HepG2 (cell line): ENCODE measurements around the gene PKMYT1. TPM values are rescaled to one million over a fixed set of nuclear protein-coding genes. Genes with fewer than 3 reads are reported as not detected.

Experiments
- ATF1 ChIP-seq: IDR thresholded peaks from 2 replicates; pipeline ENCODE4 v1.6.1; 2016; ENCODE audit warnings: mild to moderate bottlenecking, control low read depth
- HOXD1 ChIP-seq: sonication (generic); formaldehyde crosslinking; IDR thresholded peaks from 2 replicates; pipeline ENCODE4 v1.5.0; 2020; ENCODE audit warnings: missing genetic modification reagents
- IKZF5 ChIP-seq: IDR thresholded peaks from 2 replicates; pipeline ENCODE4 v1.6.1; 2018; ENCODE audit warnings: missing genetic modification reagents, mild to moderate bottlenecking, missing compliant biosample characterization
- KDM1A ChIP-seq: IDR thresholded peaks from 2 replicates; pipeline ENCODE4 v1.6.1; 2016; ENCODE audit warnings: missing compliant biosample characterization
- PHF21A ChIP-seq: sonication (generic); formaldehyde crosslinking; IDR thresholded peaks from 2 replicates; pipeline ENCODE4 v1.5.0; 2020; ENCODE audit warnings: mild to moderate bottlenecking, missing genetic modification reagents
- RFX3 ChIP-seq: IDR thresholded peaks from 2 replicates; pipeline ENCODE4 v1.6.1; 2016; ENCODE audit warnings: missing biosample characterization, missing genetic modification reagents
- STAT6 ChIP-seq: sonication (generic); formaldehyde crosslinking; IDR thresholded peaks from 2 replicates; pipeline ENCODE4 v1.4.0; 2020; ENCODE audit warnings: missing genetic modification reagents, mild to moderate bottlenecking, borderline replicate concordance
- ZBTB2 ChIP-seq: sonication (generic); formaldehyde crosslinking; IDR thresholded peaks from 2 replicates; pipeline ENCODE4 v1.8.0; 2022; ENCODE audit warnings: low read depth, missing genetic modification reagents
- ZBTB40 ChIP-seq, 2 experiments: fragments of 450-650 bp in 1 of 2; sonication (generic) in 1 of 2; formaldehyde crosslinking in 1 of 2; IDR thresholded peaks; 2 replicates each; pipeline versions ENCODE4 v1.6.1 to v1.8.0; 2016 to 2022; ENCODE audit warnings: antibody characterized with exemption in 1 of 2, mild to moderate bottlenecking in 1 of 2, missing genetic modification reagents in 1 of 2
- ZC3H4 ChIP-seq: sonication (generic); formaldehyde crosslinking; IDR thresholded peaks from 2 replicates; pipeline ENCODE4 v1.4.0; 2020; ENCODE audit warnings: missing genetic modification reagents, borderline replicate concordance
- ZNF432 ChIP-seq: sonication (generic); formaldehyde crosslinking; IDR thresholded peaks from 2 replicates; pipeline ENCODE4 v1.5.0; 2020; ENCODE audit warnings: missing genetic modification reagents, mild to moderate bottlenecking, borderline replicate concordance
- ZNF607 ChIP-seq: sonication (generic); formaldehyde crosslinking; IDR thresholded peaks from 2 replicates; pipeline ENCODE4 v1.5.1; 2020; ENCODE audit warnings: missing genetic modification reagents, mild to moderate bottlenecking, borderline replicate concordance
- ZNF644 ChIP-seq: IDR thresholded peaks from 2 replicates; pipeline ENCODE4 v1.6.1; 2016; ENCODE audit warnings: low read depth
- ZNF772 ChIP-seq: sonication (generic); formaldehyde crosslinking; IDR thresholded peaks from 2 replicates; pipeline ENCODE4 v1.5.0; 2020; ENCODE audit warnings: mild to moderate bottlenecking, missing genetic modification reagents
- polyA plus RNA-seq, 8 experiments: library from polyadenylated mRNA; depleted of rRNA in 3 of 8; stranded (reverse) in 7 of 8; unstranded in 1 of 8; fragments of >200 nt; fragmentation: Illumina TruSeq in 4 of 8; extraction: Trizol in 4 of 8; gene quantifications; 2 replicates each; pipeline versions ENCODE4 v1.2.1 to v1.2.3, GENCODE V29; 2011 to 2016; ENCODE audit warnings: low read depth in 4 of 8, missing spikeins in 1 of 8, mixed read lengths in 1 of 8; ENCODE audit not compliant: insufficient read depth in 1 of 8
- total RNA-seq, 5 experiments: library from RNA; depleted of rRNA; stranded (reverse); fragments of >200 nt; fragmentation: Illumina TruSeq; extraction: Trizol; gene quantifications; 2 replicates each; pipeline ENCODE4 v1.2.3, GENCODE V29; 2016; ENCODE audit warnings: low read depth in 1 of 5

Gene PKMYT1
- total and polyA plus RNA-seq, 2 of the 13 experiments (the other 11 are each of a cell fraction or from before 2014, with no cell fraction given): 7.0 to 27.8 TPM

- TF ChIP-seq IKZF5 (CRISPR knock-in tag): peak; percentile 77; the same call in 1 of the 2 replicates
- TF ChIP-seq ZNF607 (CRISPR knock-in tag): peak; percentile 89; the same call in 1 of the 2 replicates
- no peak for TF ChIP-seq ZNF644 (CRISPR knock-in tag)
- TF ChIP-seq ZBTB40 (IDR thresholded peaks at IDR 0.05): no peak
- TF ChIP-seq ZBTB40 (CRISPR knock-in tag; IDR thresholded peaks at IDR 0.05): peak; percentile 81
- 0 out of 2 replicates have a peak, but pooled peaks have one; percentile 34 for TF ChIP-seq HOXD1 (CRISPR knock-in tag)
- TF ChIP-seq KDM1A: no peak
- peak; percentile 44; the same call in 1 of the 2 replicates for TF ChIP-seq ZC3H4
- no peak for TF ChIP-seq STAT6 (CRISPR knock-in tag)
- TF ChIP-seq ZNF432 (CRISPR knock-in tag): no peak
- TF ChIP-seq ZBTB2 (CRISPR knock-in tag): peak; percentile 71; the same call in 1 of the 2 replicates
- no peak for TF ChIP-seq PHF21A (CRISPR knock-in tag)
- peak; percentile 82 for TF ChIP-seq ATF1 (CRISPR knock-in tag)
- TF ChIP-seq ZNF772 (CRISPR knock-in tag): peak; percentile 90; the same call in 1 of the 2 replicates
- no peak for TF ChIP-seq RFX3 (CRISPR knock-in tag)
Observed at GRCh38 chr16:3023669-3024478, 43.6 kb upstream of the PKMYT1 start, which contains the start of the genes HCFC1R1 and THOC6 (continued).
